ENCODE measurements around the gene SLC13A2.

The SLC13A2 gene

DNA sequence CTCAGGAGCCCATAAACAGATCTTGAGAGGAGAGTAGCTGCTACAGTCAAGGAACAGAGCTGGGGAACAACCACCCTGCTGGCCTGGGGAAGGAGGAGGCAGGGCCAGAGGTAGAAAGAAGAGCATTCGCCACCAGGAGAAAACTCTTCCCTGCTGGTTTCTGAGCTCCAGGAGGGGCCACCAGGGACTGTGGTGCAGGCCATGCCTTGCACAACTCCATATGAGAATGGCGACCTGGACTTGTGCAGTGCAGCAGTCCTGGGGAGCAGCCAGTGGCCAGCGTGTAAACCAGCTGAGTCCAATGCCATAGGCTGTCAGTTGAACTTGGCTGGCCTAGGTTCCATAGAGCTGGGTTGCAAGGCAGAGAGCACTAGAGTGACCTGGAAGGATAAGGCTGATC lies 11.6 kb downstream of the SLC13A2 start:
- Histone ChIP-seq H3K36me3 (ENCODE audit: control insufficient read depth, insufficient read depth, low read length) (no peaks in the 10 kb centered on the region), H3K9me3 (ENCODE audit: control insufficient read depth, low read length) (no peaks in the 10 kb centered on the region), H3K27me3 (ENCODE audit: control insufficient read depth, insufficient read depth, low read length) (no peaks in the 10 kb centered on the region), H3K4me1 (ENCODE audit: control insufficient read depth, insufficient read depth, low read length) (peaks cover 42% of the 10 kb centered on the region), H3K9ac (ENCODE audit: low read length) (no peak overlapping the region), H3K4me3 (ENCODE audit: low read length) (no peak overlapping the region)

- Histone ChIP-seq H3K4me3 (ENCODE audit: low read length) (no peak overlapping the region), H3K36me3 (ENCODE audit: control insufficient read depth, insufficient read depth, low read length) (no peaks in the 10 kb centered on the region), H3K9me3 (ENCODE audit: control insufficient read depth, low read length) (no peaks in the 10 kb centered on the region), H3K9ac (ENCODE audit: low read length) (no peak overlapping the region), H3K27me3 (ENCODE audit: control insufficient read depth, insufficient read depth, low read length) (no peaks in the 10 kb centered on the region), H3K4me1 (ENCODE audit: control insufficient read depth, insufficient read depth, low read length) (peaks cover 23% of the 10 kb centered on the region)
These were observed 14.6 kb downstream of the SLC13A2 start for GRCh38 chr17:28487881-28488532.

GRCh38 chr17:28488533-28489276 lies 15.3 kb downstream of the SLC13A2 start:
- H3K27me3 ChIP-seq (ENCODE audit: control insufficient read depth, insufficient read depth, low read length): no peaks in the 10 kb centered on the region
- no peaks in the 10 kb centered on the region for H3K36me3 ChIP-seq (ENCODE audit: control insufficient read depth, insufficient read depth, low read length)
- H3K4me1 ChIP-seq (ENCODE audit: control insufficient read depth, insufficient read depth, low read length): peaks cover 16% of the 10 kb centered on the region
- H3K4me3 ChIP-seq (ENCODE audit: low read length): no peak overlapping the region
- no peaks in the 10 kb centered on the region for H3K9me3 ChIP-seq (ENCODE audit: control insufficient read depth, low read length)
- H3K9ac ChIP-seq (ENCODE audit: low read length): no peak overlapping the region

- H3K27me3 ChIP-seq (ENCODE audit: control insufficient read depth, insufficient read depth, low read length): peaks cover 10% of the 10 kb centered on the region
- H3K9me3 ChIP-seq (ENCODE audit: control insufficient read depth, low read length): no peaks in the 10 kb centered on the region
- H3K4me1 ChIP-seq (ENCODE audit: control insufficient read depth, insufficient read depth, low read length): peaks cover 15% of the 10 kb centered on the region
- no peak overlapping the region for H3K4me3 ChIP-seq (ENCODE audit: low read length)
- no peak overlapping the region for H3K9ac ChIP-seq (ENCODE audit: low read length)
- no peaks in the 10 kb centered on the region for H3K36me3 ChIP-seq (ENCODE audit: control insufficient read depth, insufficient read depth, low read length)
These were observed 17.8 kb downstream of the SLC13A2 start for GRCh38 chr17:28491286-28491685.

DNA sequence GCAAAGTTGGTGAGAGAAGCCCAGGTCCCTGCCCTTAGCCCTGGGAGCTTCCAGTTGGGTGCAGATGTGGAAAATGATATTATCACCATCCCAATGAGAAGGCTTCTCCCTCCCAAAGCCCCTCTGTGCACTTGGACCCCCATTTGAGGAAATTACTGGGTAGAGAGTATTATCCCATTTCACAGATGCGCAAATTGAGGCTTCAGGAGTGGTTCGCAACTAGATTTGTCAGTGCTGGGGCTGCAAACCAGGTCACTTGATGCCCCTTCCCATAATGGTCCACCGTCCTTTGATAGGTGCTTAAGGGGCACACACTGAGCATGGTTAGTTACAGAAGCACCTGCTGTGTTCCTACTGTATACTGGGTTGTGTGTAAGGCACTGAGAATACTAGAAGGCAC lies 18.4 kb downstream of the SLC13A2 start:
- Histone ChIP-seq H3K27me3 (ENCODE audit: control insufficient read depth, insufficient read depth, low read length) (peaks cover 10% of the 10 kb centered on the region), H3K36me3 (ENCODE audit: control insufficient read depth, insufficient read depth, low read length) (no peaks in the 10 kb centered on the region)

GRCh38 chr17:28492352-28493310 lies 19.2 kb downstream of the SLC13A2 start:
- Histone ChIP-seq H3K36me3 (ENCODE audit: control insufficient read depth, insufficient read depth, low read length) (no peaks in the 10 kb centered on the region), H3K9ac (ENCODE audit: low read length) (no peak overlapping the region), H3K4me1 (ENCODE audit: control insufficient read depth, insufficient read depth, low read length) (peaks cover 16% of the 10 kb centered on the region), H3K27me3 (ENCODE audit: control insufficient read depth, insufficient read depth, low read length) (peaks cover 10% of the 10 kb centered on the region), H3K4me3 (ENCODE audit: low read length) (no peak overlapping the region), H3K9me3 (ENCODE audit: control insufficient read depth, low read length) (no peaks in the 10 kb centered on the region)

More for the DNA sequence above, 18.4 kb downstream of the SLC13A2 start:
- H3K9me3 ChIP-seq (ENCODE audit: control insufficient read depth, low read length): no peaks in the 10 kb centered on the region
- H3K4me3 ChIP-seq (ENCODE audit: low read length): no peak overlapping the region
- peaks cover 15% of the 10 kb centered on the region for H3K4me1 ChIP-seq (ENCODE audit: control insufficient read depth, insufficient read depth, low read length)
- H3K9ac ChIP-seq (ENCODE audit: low read length): no peak overlapping the region

DNA sequence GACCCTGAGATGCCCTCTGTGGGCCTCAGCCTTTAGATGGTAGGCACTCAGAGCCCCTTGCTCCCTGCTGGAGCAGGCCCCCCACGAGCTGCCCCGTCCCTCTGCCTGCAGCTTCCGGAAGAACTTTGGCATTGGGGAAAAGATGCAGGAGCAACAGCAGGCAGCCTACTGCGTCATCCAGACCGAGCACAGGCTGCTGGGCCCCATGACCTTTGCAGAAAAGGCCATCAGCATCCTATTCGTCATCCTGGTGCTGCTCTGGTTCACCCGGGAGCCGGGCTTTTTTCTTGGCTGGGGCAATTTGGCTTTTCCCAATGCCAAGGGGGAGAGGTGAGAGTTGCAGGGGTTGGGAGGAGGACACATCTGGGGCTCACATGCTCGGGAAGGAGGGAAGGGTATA lies 20.0 kb downstream of the SLC13A2 start:
- peaks cover 8% of the 10 kb centered on the region for H3K4me1 ChIP-seq (ENCODE audit: control insufficient read depth, insufficient read depth, low read length)
- H3K27me3 ChIP-seq (ENCODE audit: control insufficient read depth, insufficient read depth, low read length): peaks cover 10% of the 10 kb centered on the region
- H3K36me3 ChIP-seq (ENCODE audit: control insufficient read depth, insufficient read depth, low read length): no peaks in the 10 kb centered on the region
- no peaks in the 10 kb centered on the region for H3K9me3 ChIP-seq (ENCODE audit: control insufficient read depth, low read length)
- no peak overlapping the region for H3K4me3 ChIP-seq (ENCODE audit: low read length)
- H3K9ac ChIP-seq (ENCODE audit: low read length): no peak overlapping the region

DNA sequence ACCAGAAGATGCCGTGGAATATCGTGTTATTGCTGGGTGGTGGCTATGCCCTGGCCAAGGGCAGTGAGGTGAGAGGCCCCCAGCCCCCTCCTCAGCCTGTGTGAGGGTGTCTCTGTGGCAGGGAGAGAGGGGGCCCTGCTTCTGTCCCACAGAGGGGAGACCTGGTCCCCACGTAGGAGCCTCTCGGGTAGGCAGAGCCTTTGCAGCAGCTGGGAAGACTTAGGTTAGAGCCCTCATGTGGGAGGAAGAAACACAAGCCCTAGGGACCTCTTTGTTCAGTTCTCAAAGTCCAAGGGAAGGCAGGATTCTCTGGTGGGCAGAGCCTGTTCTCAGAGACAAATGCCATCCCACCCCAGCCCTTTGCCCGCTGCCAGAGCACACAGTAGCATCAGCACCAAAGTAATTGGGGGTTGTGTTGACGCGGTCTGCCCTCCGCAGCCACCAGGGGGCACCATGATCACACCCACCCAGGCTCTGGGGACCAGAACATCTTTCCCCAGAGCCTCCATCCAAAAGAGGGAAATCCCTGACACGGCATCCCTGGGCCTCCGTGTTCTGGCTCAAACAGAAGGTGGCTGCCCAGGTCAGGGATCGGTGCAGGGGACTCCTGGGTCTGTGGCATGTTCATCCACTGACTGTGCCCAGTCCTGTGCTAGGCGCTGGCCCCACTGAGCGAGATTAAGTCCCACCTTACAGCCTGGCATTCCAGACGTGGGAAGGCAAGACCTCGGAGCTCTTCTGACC lies 21.2 kb downstream of the SLC13A2 start:
- Histone ChIP-seq H3K27me3 (ENCODE audit: control insufficient read depth, insufficient read depth, low read length) (peaks cover 10% of the 10 kb centered on the region), H3K4me1 (ENCODE audit: control insufficient read depth, insufficient read depth, low read length) (peaks cover 4% of the 10 kb centered on the region), H3K9me3 (ENCODE audit: control insufficient read depth, low read length) (no peaks in the 10 kb centered on the region), H3K4me3 (ENCODE audit: low read length) (no peak overlapping the region), H3K36me3 (ENCODE audit: control insufficient read depth, insufficient read depth, low read length) (no peaks in the 10 kb centered on the region), H3K9ac (ENCODE audit: low read length) (no peak overlapping the region)

- Histone ChIP-seq H3K36me3 (ENCODE audit: control insufficient read depth, insufficient read depth, low read length) (no peaks in the 10 kb centered on the region), H3K9ac (ENCODE audit: low read length) (no peak overlapping the region), H3K27me3 (ENCODE audit: control insufficient read depth, insufficient read depth, low read length) (peaks cover 10% of the 10 kb centered on the region), H3K4me1 (ENCODE audit: control insufficient read depth, insufficient read depth, low read length) (peaks cover 4% of the 10 kb centered on the region), H3K4me3 (ENCODE audit: low read length) (no peak overlapping the region), H3K9me3 (ENCODE audit: control insufficient read depth, low read length) (no peaks in the 10 kb centered on the region)
These were observed 22.2 kb downstream of the SLC13A2 start for GRCh38 chr17:28495635-28496034.

GRCh38 chr17:28497931-28498330 lies 24.5 kb downstream of the SLC13A2 start:
- no peak overlapping the region for H3K4me3 ChIP-seq (ENCODE audit: low read length)
- H3K4me1 ChIP-seq (ENCODE audit: control insufficient read depth, insufficient read depth, low read length): peaks cover 4% of the 10 kb centered on the region
- H3K9ac ChIP-seq (ENCODE audit: low read length): no peak overlapping the region
- no peaks in the 10 kb centered on the region for H3K36me3 ChIP-seq (ENCODE audit: control insufficient read depth, insufficient read depth, low read length)
- H3K9me3 ChIP-seq (ENCODE audit: control insufficient read depth, low read length): no peaks in the 10 kb centered on the region
- peaks cover 10% of the 10 kb centered on the region for H3K27me3 ChIP-seq (ENCODE audit: control insufficient read depth, insufficient read depth, low read length)

GRCh38 chr17:28498652-28499363 lies 25.4 kb downstream of the SLC13A2 start:
- Histone ChIP-seq H3K4me3 (ENCODE audit: low read length) (no peak overlapping the region), H3K36me3 (ENCODE audit: control insufficient read depth, insufficient read depth, low read length) (no peaks in the 10 kb centered on the region), H3K4me1 (ENCODE audit: control insufficient read depth, insufficient read depth, low read length) (peaks cover 4% of the 10 kb centered on the region)

More at GRCh38 chr17:28498652-28499363, 25.4 kb downstream of the SLC13A2 start:
- Histone ChIP-seq H3K9ac (ENCODE audit: low read length) (no peak overlapping the region), H3K27me3 (ENCODE audit: control insufficient read depth, insufficient read depth, low read length) (peaks cover 10% of the 10 kb centered on the region), H3K9me3 (ENCODE audit: control insufficient read depth, low read length) (no peaks in the 10 kb centered on the region)

Data from mucosa of stomach (tissue), 1 donor.